Globus pallidus (tissue), 1 donor: ENCODE results near the gene FAM135A.
"Not testable (repeated sequence)": the region's sequence is repeated elsewhere in the genome, so short reads cannot be mapped to it uniquely, and the experiment has no call there.

Experiments used
- DNase-seq: peaks from one replicate; pipeline ENCODE4 v3.0.0-alpha.2; 2015; ENCODE audit warnings: low spot score

Gene FAM135A

GRCh38 chr6:70547905-70548304 is 134.6 kb downstream of the FAM135A start:
- DNase-seq, result no peak

- no peak for DNase-seq
Observed at GRCh38 chr6:70549327-70549726, 136.0 kb downstream of the FAM135A start.

GRCh38 chr6:70551566-70551965 is 138.3 kb downstream of the FAM135A start:
- no peak for DNase-seq

- not testable (repeated sequence) for DNase-seq
Observed at GRCh38 chr6:70552286-70552940, 139.1 kb downstream of the FAM135A start.

GRCh38 chr6:70552974-70553373 is 139.7 kb downstream of the FAM135A start:
- no peak for DNase-seq

GRCh38 chr6:70557998-70558397 is 144.7 kb downstream of the FAM135A start:
- DNase-seq, result no peak

GRCh38 chr6:70562401-70562800 is 149.1 kb downstream of the FAM135A start:
- DNase-seq, result not testable (repeated sequence)

GRCh38 chr6:70563530-70563929 is 150.2 kb downstream of the FAM135A start:
- DNase-seq, result no peak

GRCh38 chr6:70566751-70567382 is 153.6 kb downstream of the FAM135A start, which contains the start of gene SDHAF4:
SDHAF4 (plus strand) TSS chr6:70566930; CDS start chr6:70566941, 11 bp downstream.
- peak; percentile 91 for DNase-seq

- DNase-seq, result no peak
Observed at GRCh38 chr6:70574643-70575042, 161.3 kb downstream of the FAM135A start.

GRCh38 chr6:70575899-70576495 is 162.7 kb downstream of the FAM135A start:
- DNase-seq, result no peak

GRCh38 chr6:70586114-70586513 is 172.8 kb downstream of the FAM135A start:
- DNase-seq, result no peak

GRCh38 chr6:70590400-70590799 is 177.1 kb downstream of the FAM135A start:
- no peak for DNase-seq

- no peak for DNase-seq
Observed at GRCh38 chr6:70592391-70593117, 179.2 kb downstream of the FAM135A start.

GRCh38 chr6:70593118-70593486 is 179.8 kb downstream of the FAM135A start:
- no peak for DNase-seq

- no peak for DNase-seq
Observed at GRCh38 chr6:70599187-70599586, 185.9 kb downstream of the FAM135A start.

- DNase-seq, result no peak
Observed at GRCh38 chr6:70601014-70601413, 187.7 kb downstream of the FAM135A start.

- no peak for DNase-seq
Observed at GRCh38 chr6:70604254-70604653, 190.9 kb downstream of the FAM135A start.

- not testable (repeated sequence) for DNase-seq
Observed at GRCh38 chr6:70607371-70607770, 194.1 kb downstream of the FAM135A start.

GRCh38 chr6:70609181-70609580 is 195.9 kb downstream of the FAM135A start:
- not testable (repeated sequence) for DNase-seq
